Hindlimb muscle (tissue), 1 donor: ENCODE measurements around the gene SF3A2. TPM values are rescaled to one million over a fixed set of nuclear protein-coding genes. Genes with fewer than 3 reads are reported as not detected.

Source experiments
- DNase-seq: peaks from one replicate; pipeline ENCODE4 v3.0.0-alpha.2; 2013
- polyA plus RNA-seq: library from polyadenylated mRNA; unstranded; fragments of 120-200 nt; gene quantifications from one replicate; pipeline ENCODE4 v1.2.1, GENCODE V29; 2013; ENCODE audit not compliant: insufficient read length

SF3A2 gene
- polyA plus RNA-seq, 1 donor = 78.2 TPM

DNA sequence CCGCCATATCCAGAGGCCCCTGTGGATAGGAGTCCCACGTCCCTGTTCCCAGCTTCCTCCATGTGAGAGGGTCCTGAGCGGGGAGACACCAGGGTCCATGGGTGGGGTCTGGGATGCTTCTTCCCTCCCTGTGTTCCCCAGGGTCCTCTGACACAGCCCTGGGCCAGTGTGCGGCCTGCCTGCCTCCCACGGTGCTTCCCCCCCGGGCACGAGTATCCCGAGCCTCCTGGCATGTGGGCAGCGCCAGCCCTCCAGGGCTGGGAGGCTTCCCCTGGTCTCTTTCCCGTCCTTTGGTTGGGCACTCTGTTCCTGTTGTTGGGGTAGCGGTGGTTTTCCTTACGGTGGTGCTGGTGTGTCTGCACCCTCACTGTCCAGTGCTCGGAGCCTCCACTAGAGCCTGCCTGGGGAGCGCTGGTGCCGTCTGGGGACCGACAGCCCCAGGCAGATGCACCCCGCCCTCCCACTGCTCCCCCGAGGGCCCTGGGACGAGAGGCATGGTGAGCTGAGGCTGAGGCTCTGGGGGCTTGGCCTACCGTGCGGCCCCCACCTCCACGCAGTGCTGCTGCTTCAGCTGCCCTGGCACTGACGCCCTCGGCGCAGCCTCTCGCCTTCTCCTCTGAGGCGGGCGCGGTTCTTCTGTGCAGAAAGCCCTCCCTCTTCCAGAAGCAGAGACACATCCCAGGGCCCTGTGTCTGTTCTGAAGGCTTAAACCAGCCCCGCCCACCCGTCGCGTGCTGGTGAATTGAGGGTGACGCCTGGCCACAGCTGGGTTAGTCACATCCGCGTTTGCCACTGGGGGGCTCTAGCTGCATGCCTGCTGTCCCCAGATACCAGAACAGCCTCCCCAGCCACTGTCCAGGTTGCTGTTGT lies 28.4 kb upstream of the SF3A2 start:
- DNase-seq = peak; percentile 59

DNA sequence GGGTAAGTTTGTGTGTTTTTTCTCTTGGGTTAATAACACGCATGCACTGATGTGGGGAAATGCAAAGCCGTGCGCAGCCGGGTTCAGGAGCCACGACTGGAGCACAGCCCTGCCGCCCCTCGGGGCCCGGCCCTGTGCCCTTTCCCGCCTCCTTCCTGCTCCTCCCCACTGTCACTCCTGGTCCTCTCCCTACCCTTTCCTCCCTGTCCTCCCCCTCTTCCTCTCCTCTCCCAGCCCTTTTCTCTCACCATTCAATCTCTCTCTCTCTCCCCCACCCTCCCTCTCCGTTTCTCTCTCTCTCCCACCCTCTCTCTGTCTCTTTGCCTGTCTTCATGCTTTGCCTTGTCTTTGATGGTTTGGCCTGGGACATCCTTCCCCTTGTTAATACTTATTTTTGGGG lies 27.6 kb upstream of the SF3A2 start:
- no peak for DNase-seq

DNA sequence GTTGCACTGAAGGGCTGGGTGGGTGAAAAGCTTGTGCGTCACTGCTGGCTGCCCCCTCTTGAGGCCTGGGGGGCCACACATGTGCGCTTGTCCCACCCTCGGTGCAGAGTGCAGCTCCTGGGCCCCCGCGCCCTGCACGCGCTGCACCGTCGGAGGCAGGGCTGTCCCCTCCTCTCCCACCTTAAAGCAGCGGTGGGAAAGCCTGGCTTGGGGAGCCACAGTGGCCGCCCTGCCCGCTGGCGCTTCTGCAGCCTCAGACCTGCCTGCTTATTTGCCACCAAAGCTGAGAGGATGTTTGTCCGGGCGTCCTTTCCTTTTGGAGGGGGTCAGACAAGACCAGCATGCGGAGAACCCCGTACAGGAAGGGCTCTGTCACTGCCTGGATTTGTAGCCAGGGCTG lies 27.2 kb upstream of the SF3A2 start:
- no peak for DNase-seq

GRCh38 chr19:2210206-2210605 lies 26.4 kb upstream of the SF3A2 start:
- DNase-seq = no peak

DNA sequence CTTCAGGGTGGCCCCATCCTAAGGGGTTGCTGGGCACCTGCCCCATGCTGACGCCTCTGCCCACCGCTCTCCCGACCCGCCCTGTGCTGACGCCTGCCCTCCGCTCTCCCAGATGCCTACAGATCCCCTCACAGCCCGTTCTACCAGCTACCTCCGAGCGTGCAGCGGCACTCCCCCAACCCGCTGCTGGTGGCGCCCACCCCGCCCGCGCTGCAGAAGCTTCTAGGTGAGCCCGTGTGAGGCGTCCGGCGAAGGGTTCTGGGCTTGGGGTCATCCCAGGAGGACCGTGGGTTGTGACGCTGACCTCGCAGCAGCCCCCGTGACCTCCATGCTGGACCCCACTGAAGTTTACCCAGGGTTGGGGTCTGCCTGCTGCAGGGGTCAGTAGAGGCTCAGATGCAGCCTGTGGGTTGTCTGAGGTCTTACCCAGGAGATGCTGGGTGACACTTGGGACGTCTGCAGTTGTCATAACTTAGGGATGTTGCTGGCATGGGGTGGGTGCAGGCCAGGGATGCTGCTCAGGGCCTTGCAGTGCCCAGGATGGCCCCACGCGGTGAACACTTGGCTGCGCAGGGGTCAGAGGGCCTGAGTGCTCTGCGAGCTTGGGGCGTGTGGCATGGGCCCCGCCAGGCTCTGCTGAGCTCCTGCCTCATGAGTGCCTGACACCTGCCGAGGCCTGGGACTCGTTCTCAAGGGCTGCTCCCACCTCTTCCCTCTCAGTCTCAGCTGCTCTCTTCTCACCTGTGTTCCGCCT lies 25.5 kb upstream of the SF3A2 start:
- DNase-seq = no peak

DNA sequence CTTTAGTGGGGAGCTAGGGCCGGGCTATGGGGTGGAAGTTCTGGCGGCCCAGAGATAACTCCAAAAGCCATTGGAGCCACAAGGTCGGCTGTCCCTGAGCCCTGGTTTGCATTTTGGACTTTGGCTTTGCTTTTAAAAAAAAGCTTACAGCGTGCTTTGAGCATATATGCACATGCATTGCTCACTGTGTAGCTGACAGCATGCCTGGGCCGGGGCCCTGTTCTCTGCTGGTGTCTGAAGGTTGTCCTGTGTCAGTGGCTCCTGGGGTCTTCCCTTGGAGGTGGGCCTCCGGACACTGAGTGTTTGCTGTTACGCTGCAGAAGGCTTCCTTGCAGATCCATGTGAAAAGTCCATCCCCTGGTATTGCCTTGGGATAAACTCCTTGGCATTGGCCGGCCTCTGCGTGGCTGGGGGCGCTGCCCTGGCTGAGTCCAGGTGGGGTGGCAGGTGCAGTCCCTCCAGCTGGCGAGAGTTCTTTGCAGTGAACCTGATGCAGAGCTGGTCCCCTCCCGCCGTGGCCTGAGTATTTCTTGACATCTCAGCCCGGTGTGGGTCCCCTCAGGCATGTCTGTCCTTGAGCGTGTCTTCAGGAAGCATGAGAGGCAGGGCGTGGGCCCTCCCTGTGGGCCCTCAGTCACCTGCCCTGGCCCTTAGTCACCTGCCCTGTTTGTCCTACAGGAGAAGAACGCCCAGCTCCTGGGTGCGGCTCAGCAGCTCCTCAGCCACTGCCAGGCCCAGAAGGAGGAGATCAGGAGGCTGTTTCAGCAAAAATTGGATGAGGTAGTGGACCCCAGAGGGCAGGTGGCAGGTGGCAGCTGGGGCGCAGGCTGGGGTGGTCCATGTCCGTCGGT lies 23.5 kb upstream of the SF3A2 start:
- no peak for DNase-seq

GRCh38 chr19:2213799-2214198 lies 22.8 kb upstream of the SF3A2 start:
- peak; percentile 77 for DNase-seq

DNA sequence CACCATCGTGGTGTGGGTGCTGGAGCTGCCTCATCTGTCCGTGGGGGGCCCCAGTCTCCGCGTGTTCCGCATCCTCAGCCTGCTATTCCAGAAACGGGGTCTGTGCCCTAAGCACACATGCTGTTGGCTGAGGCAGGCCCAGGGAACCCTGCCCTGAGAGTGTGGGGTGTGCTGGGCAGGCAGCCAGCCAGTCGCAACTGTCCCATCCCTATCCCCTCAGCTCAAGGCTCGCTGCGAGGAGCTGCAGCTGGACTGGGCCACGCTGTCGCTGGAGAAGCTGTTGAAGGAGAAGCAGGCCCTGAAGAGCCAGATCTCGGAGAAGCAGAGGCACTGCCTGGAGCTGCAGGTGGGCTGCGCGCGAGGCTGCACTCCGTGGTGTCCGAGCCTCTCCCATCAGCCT lies 22.4 kb upstream of the SF3A2 start:
- DNase-seq = peak; percentile 69

DNA sequence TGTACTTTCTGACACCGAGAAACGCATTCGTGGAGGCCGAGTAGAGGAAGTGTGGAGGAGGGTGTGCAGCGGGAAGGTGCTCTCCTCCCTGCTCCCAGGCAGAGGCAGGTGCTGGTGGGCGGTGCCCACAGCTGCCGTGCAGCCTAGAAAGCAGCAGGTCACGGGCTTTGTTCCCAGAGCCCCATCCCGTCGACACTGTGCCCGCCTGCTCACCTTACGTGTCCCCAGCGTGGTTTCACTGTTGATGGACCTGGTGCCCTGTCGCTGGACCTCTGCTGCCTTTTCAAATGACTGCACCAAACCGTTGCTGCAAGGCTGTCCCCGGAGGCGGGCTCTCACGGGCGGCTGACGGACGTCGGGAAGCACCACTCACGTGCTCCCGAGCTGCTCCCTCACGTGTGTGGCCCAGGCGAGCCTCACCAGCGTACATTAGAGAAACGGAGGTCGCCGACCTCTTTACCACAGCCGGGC lies 21.3 kb upstream of the SF3A2 start:
- DNase-seq = no peak

GRCh38 chr19:2216361-2217225 lies 20.0 kb upstream of the SF3A2 start:
- DNase-seq = no peak

DNA sequence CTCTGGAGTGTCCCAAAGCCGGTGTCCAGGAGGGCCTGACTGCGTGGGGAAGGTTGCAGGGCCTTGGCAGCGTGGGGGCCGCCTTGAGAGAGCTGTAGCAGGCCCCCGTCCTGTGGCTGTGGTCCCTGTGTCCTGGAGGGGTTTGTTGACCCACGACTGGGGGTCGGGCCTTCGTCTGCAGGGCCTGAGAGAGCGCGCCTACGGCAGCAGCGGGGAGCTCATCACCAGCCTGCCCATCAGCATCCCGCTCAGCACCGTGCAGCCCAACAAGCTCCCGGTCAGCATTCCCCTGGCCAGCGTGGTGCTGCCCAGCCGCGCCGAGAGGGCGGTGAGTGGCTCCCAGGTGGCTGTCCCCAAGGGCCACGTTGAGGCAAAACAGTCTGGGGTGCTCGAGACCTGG lies 19.0 kb upstream of the SF3A2 start:
- no peak for DNase-seq

DNA sequence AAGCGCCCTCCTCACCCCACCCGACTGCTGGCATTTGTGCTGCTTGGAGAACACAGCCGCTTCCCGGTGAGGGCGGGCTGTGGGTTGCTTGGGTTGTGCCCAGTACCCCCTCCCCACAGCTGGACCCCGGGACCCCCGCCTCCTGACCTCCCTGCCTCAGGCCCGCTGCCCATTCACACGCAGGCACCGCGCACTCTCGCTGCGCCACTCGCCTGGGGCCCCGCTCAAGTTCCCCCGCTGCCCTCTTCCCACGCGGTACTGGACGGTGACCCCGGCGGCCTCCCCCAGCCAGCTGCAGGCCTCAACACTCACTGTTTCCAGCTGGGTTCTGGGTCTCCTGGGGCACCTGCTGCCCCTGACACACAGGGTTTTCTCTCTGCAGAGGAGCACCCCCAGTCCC lies 16.9 kb upstream of the SF3A2 start:
- DNase-seq = no peak

DNA sequence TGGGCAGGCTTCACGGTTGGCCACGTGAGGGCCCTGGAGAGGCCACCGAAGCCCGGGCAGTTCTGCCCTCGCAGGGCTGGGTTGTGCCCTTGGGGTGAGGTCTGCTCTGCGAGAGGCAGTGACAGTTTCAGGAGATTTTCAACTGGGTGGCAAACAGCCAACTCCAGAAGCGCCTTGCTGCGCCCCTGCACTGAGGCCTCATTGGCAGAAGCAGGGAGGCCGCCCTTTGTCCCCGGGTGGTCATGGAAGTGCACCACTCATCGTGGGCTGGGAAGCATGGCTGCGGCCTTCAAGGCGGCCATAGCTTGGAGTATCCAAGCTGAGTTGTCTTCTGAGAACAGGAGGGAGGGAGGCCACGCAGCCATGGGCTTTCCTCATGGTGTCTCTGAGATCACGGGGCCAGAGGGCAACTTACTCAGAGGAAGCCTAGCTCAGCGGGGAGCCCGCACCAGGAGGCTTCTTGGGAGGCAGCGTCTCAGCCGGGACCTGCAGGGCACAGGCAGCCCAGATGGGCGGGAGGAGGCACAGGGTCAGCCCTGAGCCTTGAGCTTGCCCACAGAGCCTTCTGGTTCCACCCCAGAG lies 15.3 kb upstream of the SF3A2 start:
- no peak for DNase-seq

GRCh38 chr19:2221918-2222317 lies 14.7 kb upstream of the SF3A2 start:
- DNase-seq = no peak

- no peak for DNase-seq
Measured at GRCh38 chr19:2223391-2223790, 13.2 kb upstream of the SF3A2 start.

DNA sequence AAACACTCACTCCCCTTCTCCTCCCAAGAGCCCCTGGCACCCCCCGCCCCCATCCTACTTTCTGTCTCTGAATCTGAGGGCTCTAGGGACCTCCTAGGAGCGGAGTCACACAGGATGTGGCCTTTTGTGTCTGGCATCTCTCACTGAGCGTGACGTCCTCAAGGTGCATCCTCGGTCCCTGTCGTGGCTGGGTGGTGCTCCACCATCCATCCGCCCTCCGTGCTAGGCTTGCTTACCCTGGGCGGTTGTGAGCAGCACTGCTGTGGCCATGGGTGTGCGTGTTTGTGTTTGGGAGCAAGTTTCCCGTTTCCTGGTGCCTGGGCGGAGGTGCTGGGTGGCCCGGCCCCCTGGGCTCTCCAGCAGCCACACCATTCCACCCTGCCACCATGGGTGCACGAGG lies 12.7 kb upstream of the SF3A2 start:
- DNase-seq = no peak

GRCh38 chr19:2224754-2225349 lies 11.8 kb upstream of the SF3A2 start:
- DNase-seq = no peak

DNA sequence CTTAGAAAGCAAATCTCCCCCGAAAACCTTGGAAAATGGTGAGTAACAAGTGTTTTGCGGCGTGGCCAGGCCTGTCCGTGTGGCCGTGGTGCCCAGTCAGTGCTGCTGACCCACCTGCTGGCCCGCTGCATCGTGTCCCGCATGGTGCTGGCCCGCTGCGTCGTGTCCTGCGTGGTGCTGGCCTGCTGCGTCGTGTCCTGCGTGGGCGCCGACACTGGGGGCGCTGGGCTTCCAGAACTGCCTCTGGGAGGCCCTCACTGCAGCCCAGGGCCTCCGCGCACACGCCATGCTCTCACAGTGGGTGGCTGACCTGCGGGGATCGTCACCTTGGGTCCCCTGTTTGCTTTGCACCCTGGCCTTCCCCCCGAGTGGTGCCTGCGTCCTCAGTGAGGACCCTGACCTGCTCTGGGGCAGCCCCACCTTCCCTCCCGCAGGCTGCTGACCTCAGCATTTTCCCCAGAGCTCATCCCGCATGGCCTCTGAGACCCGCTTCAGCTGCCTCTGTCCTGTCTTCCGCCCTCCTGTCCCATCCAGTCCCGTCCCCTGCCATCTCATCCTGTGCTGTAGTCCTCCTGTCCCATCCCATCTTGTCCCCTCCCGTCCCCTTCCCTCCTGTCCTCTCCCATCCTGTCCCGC lies 11.1 kb upstream of the SF3A2 start:
- no peak for DNase-seq

GRCh38 chr19:2226051-2226839 lies 10.4 kb upstream of the SF3A2 start:
- no peak for DNase-seq
